Sigmoid colon (tissue), 7 donors: ENCODE measurements around the gene CNPY4. TPM values are rescaled to one million over a fixed set of nuclear protein-coding genes. Genes with fewer than 3 reads are reported as not detected.
A peak's percentile ranks its signal among the peaks of the same experiment; 100 is the strongest.
"Not testable (repeated sequence)": the region's sequence is repeated elsewhere in the genome, so short reads cannot be mapped to it uniquely, and the experiment has no call there.

Source experiments
- DNase-seq: peaks from one replicate; pipeline ENCODE4 v3.0.0-alpha.2; 2019
- H3K27ac ChIP-seq, 4 donors: fragments of 200-600 bp; sonication (generic); one replicate each; pipeline ENCODE4 v1.5.1; 2016 to 2019; ENCODE audit warnings: mild to moderate bottlenecking in 1 of 4
- H3K27me3 ChIP-seq, 3 donors: fragments of 200-600 bp; sonication (generic); one replicate each; pipeline ENCODE4 v1.5.1; 2019; ENCODE audit warnings: mild to moderate bottlenecking in 1 of 3
- H3K36me3 ChIP-seq, 4 donors: fragments of 200-600 bp; sonication (generic); one replicate each; pipeline ENCODE4 v1.5.1; 2016 to 2019
- H3K4me1 ChIP-seq, 4 donors: fragments of 200-600 bp; sonication (generic); one replicate each; pipeline ENCODE4 v1.5.1; 2017 to 2019
- H3K4me3 ChIP-seq, 4 donors: fragments of 200-600 bp; sonication (generic); one replicate each; pipeline ENCODE4 v1.5.1; 2017 to 2019; ENCODE audit warnings: mild to moderate bottlenecking in 2 of 4, moderate library complexity in 1 of 4
- H3K9me3 ChIP-seq, 4 donors: fragments of 200-600 bp in 3 of 4; sonication (generic) in 3 of 4; one replicate each; pipeline versions ENCODE4 v1.5.1 to v1.6.1; 2013 to 2019
- EP300 ChIP-seq, 4 donors: sonication (generic); formaldehyde crosslinking; IDR thresholded peaks; one replicate each; pipeline ENCODE4 v1.6.1; 2017; ENCODE audit warnings: antibody characterized with exemption in 4 of 4
- POLR2A ChIP-seq, 2 donors: fragments of 450-650 bp; IDR thresholded peaks; one replicate each; pipeline ENCODE4 v1.6.1; 2016; ENCODE audit warnings: antibody characterized with exemption in 2 of 2, mild to moderate bottlenecking in 2 of 2, moderate library complexity in 2 of 2
- POLR2AphosphoS5 ChIP-seq, 4 donors: sonication (generic); formaldehyde crosslinking; IDR thresholded peaks; one replicate each; pipeline ENCODE4 v1.6.1; 2017; ENCODE audit warnings: antibody characterized with exemption in 4 of 4
- WGBS, 2 donors: extraction: QIAGEN DNeasy Blood & Tissue Kit; methylation state at CpG; one replicate each; pipeline ENCODE4 v1.1.7; 2013; 5-methylcytosine and 5-hydroxymethylcytosine counted together
- intact Hi-C: fragments of 100-400 bp; cut with DNase I; formaldehyde crosslinking; loops from one replicate; pipeline ENCODE4 v1.15.1; 2023
- polyA plus RNA-seq, 3 donors: library from polyadenylated mRNA; stranded (reverse); fragments of 200-250 nt; gene quantifications; one replicate each; pipeline ENCODE4 v1.2.3, GENCODE V29; 2013
- total RNA-seq, 4 donors: library from RNA; depleted of rRNA; stranded (reverse); fragments of >200 nt; gene quantifications; one replicate each; pipeline ENCODE4 v1.1.0, GENCODE V29; 2016
- TF ChIP-seq, protein P1 (sequence below), 4 experiments: fragments of 450-650 bp in 3 of 4; fragments of 200-600 bp in 1 of 4; IDR thresholded peaks; one replicate each; pipeline ENCODE4 v1.5.1; 2016 to 2019; ENCODE audit warnings: antibody characterized with exemption in 4 of 4, mild to moderate bottlenecking in 3 of 4, moderate library complexity in 2 of 4
- donor health status: healthy with polysubstance abuse.
- donor health status: Bipolar disorder and iron deficiency.
- donor health status: healthy.

CNPY4 gene
- total and polyA plus RNA-seq, 7 donors = 4.4 to 26.6 (median 14.2) TPM

DNA sequence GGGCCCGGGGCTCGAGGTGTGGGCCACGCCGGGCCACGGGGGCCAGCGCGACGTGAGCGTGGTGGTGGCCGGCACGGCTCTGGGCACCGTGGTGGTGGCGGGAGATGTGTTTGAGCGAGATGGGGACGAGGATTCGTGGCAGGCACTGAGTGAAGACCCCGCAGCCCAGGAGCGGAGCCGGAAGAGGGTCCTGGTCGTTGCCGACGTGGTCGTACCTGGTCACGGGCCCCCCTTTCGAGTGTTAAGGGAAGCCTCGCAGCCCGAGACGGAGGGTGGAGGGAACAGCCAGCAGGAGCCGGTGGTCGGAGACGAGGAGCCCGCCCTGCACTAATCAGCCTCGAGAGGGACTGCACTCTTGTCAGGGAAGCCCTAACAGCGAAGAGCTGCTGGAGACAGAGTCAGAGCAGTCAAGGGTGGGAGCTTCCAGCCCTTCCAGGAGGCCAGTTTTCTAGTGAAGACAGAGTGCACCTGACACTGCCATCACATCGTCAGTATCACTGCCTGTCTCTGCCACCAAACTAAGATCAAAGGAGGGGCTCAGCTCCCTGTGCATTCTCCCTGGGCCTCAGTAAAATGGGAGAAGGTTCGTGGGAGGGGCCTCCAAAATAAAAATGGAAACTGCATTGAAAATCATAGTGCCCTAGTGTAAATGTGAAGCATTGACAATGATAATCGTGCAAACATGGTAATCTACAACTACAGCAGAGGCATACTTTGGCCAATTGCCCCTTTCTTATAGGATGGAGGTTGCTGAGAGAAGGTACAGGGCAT, 8.6 kb downstream of the CNPY4 start:
- H3K36me3 ChIP-seq = peaks cover 0 to 7% (median 0%) of the 10 kb centered on the region in 4 donors
- intact Hi-C loops = loop anchor here (2.0 to 5.0 kb wide), 4 partner anchors 27 to 211 kb away; partner anchors contain the start of genes AP4M1, COPS6, MCM7 and TRIM4
- no peak for DNase-seq
- H3K4me1 ChIP-seq = peaks cover 0 to 33% (median 24%) of the 10 kb centered on the region in 4 donors
- H3K4me3 ChIP-seq = peak overlapping the region; percentile 64 to 88 (median 80)
- H3K9me3 ChIP-seq = no peaks in the 10 kb centered on the region
- WGBS, 2 donors = 2 to 5% methylated on average over 37 of the region's 37 CpGs
- TF ChIP-seq POLR2A (IDR thresholded peaks at IDR 0.05) = no peak
- TF ChIP-seq, protein P1, sequence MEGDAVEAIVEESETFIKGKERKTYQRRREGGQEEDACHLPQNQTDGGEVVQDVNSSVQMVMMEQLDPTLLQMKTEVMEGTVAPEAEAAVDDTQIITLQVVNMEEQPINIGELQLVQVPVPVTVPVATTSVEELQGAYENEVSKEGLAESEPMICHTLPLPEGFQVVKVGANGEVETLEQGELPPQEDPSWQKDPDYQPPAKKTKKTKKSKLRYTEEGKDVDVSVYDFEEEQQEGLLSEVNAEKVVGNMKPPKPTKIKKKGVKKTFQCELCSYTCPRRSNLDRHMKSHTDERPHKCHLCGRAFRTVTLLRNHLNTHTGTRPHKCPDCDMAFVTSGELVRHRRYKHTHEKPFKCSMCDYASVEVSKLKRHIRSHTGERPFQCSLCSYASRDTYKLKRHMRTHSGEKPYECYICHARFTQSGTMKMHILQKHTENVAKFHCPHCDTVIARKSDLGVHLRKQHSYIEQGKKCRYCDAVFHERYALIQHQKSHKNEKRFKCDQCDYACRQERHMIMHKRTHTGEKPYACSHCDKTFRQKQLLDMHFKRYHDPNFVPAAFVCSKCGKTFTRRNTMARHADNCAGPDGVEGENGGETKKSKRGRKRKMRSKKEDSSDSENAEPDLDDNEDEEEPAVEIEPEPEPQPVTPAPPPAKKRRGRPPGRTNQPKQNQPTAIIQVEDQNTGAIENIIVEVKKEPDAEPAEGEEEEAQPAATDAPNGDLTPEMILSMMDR (IDR thresholded peaks at IDR 0.05) = no peak
- TF ChIP-seq POLR2AphosphoS5 (IDR thresholded peaks at IDR 0.05) = no peak
- no peak for TF ChIP-seq EP300 (IDR thresholded peaks at IDR 0.05)
- H3K27ac ChIP-seq = peak overlapping the region; percentile 91 to 95 (median 94)
- no peaks in the 10 kb centered on the region for H3K27me3 ChIP-seq

DNA sequence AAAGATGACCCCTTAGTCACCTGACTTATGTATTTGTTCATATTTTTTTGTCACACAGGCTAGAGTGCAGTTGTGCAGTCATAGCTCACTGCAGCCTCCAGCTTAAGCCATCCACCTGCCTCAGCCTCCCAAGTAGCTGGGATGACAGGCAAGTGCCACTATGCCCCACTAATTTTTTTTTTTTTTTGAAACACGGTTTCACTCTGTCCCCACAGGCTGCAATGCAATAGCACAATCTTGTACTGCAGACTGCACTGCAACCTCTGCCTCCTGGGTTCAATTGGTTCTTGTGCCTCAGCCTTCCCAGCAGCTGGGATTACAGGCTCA, 9.2 kb downstream of the CNPY4 start:
- intact Hi-C loops = loop anchor here (5.0 kb wide), 2 partner anchors 136 to 211 kb away; partner anchors contain the start of gene TRIM4
- TF ChIP-seq POLR2A (IDR thresholded peaks at IDR 0.05) (no peak), EP300 (IDR thresholded peaks at IDR 0.05) (no peak), POLR2AphosphoS5 (IDR thresholded peaks at IDR 0.05) (no peak)
- TF ChIP-seq, protein P1 (IDR thresholded peaks at IDR 0.05) = no peak
- Histone ChIP-seq H3K4me3 (no peak overlapping the region), H3K27ac (peak overlapping the region in 3 of 4 donors; percentile 93 to 95 (median 94)), H3K36me3 (peaks cover 0 to 4% (median 0%) of the 10 kb centered on the region in 4 donors), H3K4me1 (peaks cover 0 to 33% (median 24%) of the 10 kb centered on the region in 4 donors), H3K27me3 (no peaks in the 10 kb centered on the region), H3K9me3 (no peaks in the 10 kb centered on the region)
- no peak for DNase-seq
- WGBS, 2 donors = 39 to 56% methylated on average over 1 of the region's 1 CpG

- H3K27me3 ChIP-seq, H3K9me3 ChIP-seq, H3K4me3 ChIP-seq, intact Hi-C loops, DNase-seq, H3K27ac ChIP-seq, H3K36me3 ChIP-seq: not testable (repeated sequence)
- WGBS, 2 donors = 94 to 98% methylated on average over 1 of the region's 1 CpG
- H3K4me1 ChIP-seq = peaks cover 0 to 33% (median 24%) of the 10 kb centered on the region in 4 donors
These were observed 10.8 kb downstream of the CNPY4 start for GRCh38 chr7:100130220-100130607.

GRCh38 chr7:100130608-100131453, 11.4 kb downstream of the CNPY4 start:
- Histone ChIP-seq H3K4me1 (peaks cover 0 to 28% (median 22%) of the 10 kb centered on the region in 4 donors), H3K9me3 (no peaks in the 10 kb centered on the region), H3K27ac (no peak overlapping the region), H3K27me3 (no peaks in the 10 kb centered on the region), H3K4me3 (no peak overlapping the region), H3K36me3 (no peaks in the 10 kb centered on the region)
- WGBS, 2 donors = 5 to 13% methylated on average over 24 of the region's 24 CpGs
- TF ChIP-seq, protein P1 (IDR thresholded peaks at IDR 0.05) = peak; percentile 73 to 92 (median 83)
- TF ChIP-seq POLR2A (IDR thresholded peaks at IDR 0.05) (no peak), EP300 (IDR thresholded peaks at IDR 0.05) (no peak)
- intact Hi-C loops = no loop called here
- peak; percentile 89 for DNase-seq

DNA sequence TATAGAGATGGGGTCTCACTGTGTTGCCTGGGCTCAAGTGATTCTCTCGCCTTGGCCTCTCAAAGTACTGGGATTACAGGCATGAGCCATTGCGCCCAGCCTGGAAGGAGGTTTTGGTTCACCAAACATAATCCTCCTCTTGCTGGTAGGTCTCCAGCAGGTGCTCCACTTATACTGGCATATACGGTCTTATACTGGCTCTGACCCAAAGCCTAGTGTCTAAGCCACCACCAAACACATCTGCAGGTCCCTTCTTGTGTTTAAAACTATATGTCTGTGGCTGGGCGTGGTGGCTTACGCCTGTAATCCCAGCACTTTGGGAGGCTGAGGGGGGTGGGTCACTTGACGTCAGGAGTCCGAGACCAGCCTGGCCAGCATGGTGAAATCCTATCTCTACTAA, 12.7 kb downstream of the CNPY4 start:
- TF ChIP-seq, protein P1 (IDR thresholded peaks at IDR 0.05) = no peak
- TF ChIP-seq POLR2AphosphoS5 (IDR thresholded peaks at IDR 0.05) (no peak), POLR2A (IDR thresholded peaks at IDR 0.05) (no peak), EP300 (IDR thresholded peaks at IDR 0.05) (no peak)
- no peak overlapping the region for H3K27ac ChIP-seq
- 61 to 69% methylated on average over 7 of the region's 7 CpGs for WGBS, 2 donors
- no peak overlapping the region for H3K4me3 ChIP-seq
- intact Hi-C loops = loop anchor here (2.0 kb wide), 1 partner anchor 85 kb away; no protein-coding TSS in a partner anchor
- peaks cover 0 to 24% (median 14%) of the 10 kb centered on the region in 4 donors for H3K4me1 ChIP-seq
- no peaks in the 10 kb centered on the region for H3K9me3 ChIP-seq
- H3K36me3 ChIP-seq = no peaks in the 10 kb centered on the region
- H3K27me3 ChIP-seq = no peaks in the 10 kb centered on the region
- DNase-seq = no peak
